Midbrain (tissue), 1 donor: ENCODE results near the gene GPR101.
"Not testable (repeated sequence)": the region's sequence is repeated elsewhere in the genome, so short reads cannot be mapped to it uniquely, and the experiment has no call there.

Experiments used
- DNase-seq: peaks from one replicate; lab custom pipeline; 2025; lab: John Stamatoyannopoulos, UW

Gene GPR101

GRCh38 chrX:137028699-137029098, 5.1 kb downstream of the GPR101 start:
- no peak for DNase-seq

- DNase-seq: no peak
These were observed 7.9 kb downstream of the GPR101 start for GRCh38 chrX:137025930-137026329.

- not testable (repeated sequence) for DNase-seq
These were observed 33.6 kb downstream of the GPR101 start for GRCh38 chrX:137000236-137000635.

GRCh38 chrX:136999024-136999423, 34.8 kb downstream of the GPR101 start:
- DNase-seq: no peak
